ENCODE data around the gene MAP4K5.
A peak's percentile ranks its signal among the peaks of the same experiment; 100 is the strongest.
"Not testable (repeated sequence)": the region's sequence is repeated elsewhere in the genome, so short reads cannot be mapped to it uniquely, and the experiment has no call there.

Gene MAP4K5

GRCh38 chr14:50541159-50541567 lies 8.8 kb upstream of the MAP4K5 start:
- ATAC-seq (peak; percentile 20), DNase-seq (no peak)
- Mint-ChIP-seq H3K4me1 (peaks cover 26% of the 10 kb centered on the region), H3K27ac (no peak overlapping the region), H3K4me3 (no peak overlapping the region), H3K9me3 (peaks cover 5 to 15% of the 10 kb centered on the region in 2 donors), H3K27me3 (peaks cover 8% of the 10 kb centered on the region)

GRCh38 chr14:50539051-50539450 lies 6.7 kb upstream of the MAP4K5 start:
- H3K9me3 Mint-ChIP-seq, result peaks cover 5 to 22% of the 10 kb centered on the region in 2 donors
- ATAC-seq (no peak), DNase-seq (no peak)
- H3K27ac Mint-ChIP-seq, result no peak overlapping the region
- H3K4me3 Mint-ChIP-seq, result no peak overlapping the region
- H3K27me3 Mint-ChIP-seq, result no peaks in the 10 kb centered on the region
- peaks cover 24% of the 10 kb centered on the region for H3K4me1 Mint-ChIP-seq

DNA sequence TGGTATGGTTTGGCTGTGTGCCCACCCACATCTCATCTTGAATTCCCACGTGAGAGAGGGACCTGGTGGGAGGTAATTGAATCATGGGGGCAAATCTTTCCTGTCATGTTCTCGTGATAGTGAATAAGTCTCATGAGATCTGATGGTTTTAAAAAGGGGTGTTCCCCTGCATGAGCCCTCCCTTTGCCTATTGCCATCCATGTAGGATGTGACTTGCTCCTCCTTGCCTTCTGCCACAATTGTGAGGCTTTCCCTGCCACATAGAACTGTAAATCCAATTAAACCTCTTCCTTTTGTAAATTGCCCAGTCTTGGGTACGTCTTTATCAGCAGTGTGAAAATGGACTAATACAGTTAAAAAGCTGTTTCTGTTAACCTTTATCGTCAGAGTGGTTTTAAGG lies 5.7 kb upstream of the MAP4K5 start:
- not testable (repeated sequence) for ATAC-seq, H3K4me3 Mint-ChIP-seq, DNase-seq, H3K27ac Mint-ChIP-seq, H3K27me3 Mint-ChIP-seq
- Mint-ChIP-seq H3K9me3 (peaks cover 5 to 22% of the 10 kb centered on the region in 2 donors), H3K4me1 (peaks cover 24% of the 10 kb centered on the region)

GRCh38 chr14:50534997-50535396 lies 2.6 kb upstream of the MAP4K5 start:
- ATAC-seq (no peak), DNase-seq (no peak)
- H3K27ac Mint-ChIP-seq, result no peak overlapping the region
- peaks cover 31% of the 10 kb centered on the region for H3K4me1 Mint-ChIP-seq
- H3K4me3 Mint-ChIP-seq, result no peak overlapping the region
- H3K9me3 Mint-ChIP-seq, result peaks cover 5 to 22% of the 10 kb centered on the region in 2 donors
- H3K27me3 Mint-ChIP-seq, result no peaks in the 10 kb centered on the region

GRCh38 chr14:50534416-50534815 lies 2.0 kb upstream of the MAP4K5 start:
- H3K4me3 Mint-ChIP-seq, result no peak overlapping the region
- no peak overlapping the region for H3K27ac Mint-ChIP-seq
- no peak for ATAC-seq
- H3K9me3 Mint-ChIP-seq, result peaks cover 5 to 22% of the 10 kb centered on the region in 2 donors
- peaks cover 37% of the 10 kb centered on the region for H3K4me1 Mint-ChIP-seq
- H3K27me3 Mint-ChIP-seq, result no peaks in the 10 kb centered on the region
- DNase-seq, result no peak

DNA sequence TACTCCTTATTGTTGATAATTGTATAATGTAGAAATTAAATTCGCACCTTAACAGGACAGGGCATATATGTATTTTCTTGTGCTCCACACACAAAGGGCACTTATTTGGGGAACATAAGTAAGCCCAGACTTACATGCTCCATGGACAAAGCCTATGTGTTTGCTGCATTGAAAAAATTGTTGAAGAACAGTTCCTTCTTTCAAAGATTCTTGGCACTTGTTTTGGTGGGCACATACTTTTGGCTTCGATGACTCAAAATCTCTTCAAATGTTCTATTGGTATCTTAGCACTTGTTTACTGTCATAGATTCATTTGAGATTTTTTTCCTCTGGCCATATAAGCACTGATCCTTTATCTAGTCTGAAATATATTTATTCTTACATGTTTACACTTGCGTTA lies 1.4 kb upstream of the MAP4K5 start:
- Mint-ChIP-seq H3K27ac (no peak overlapping the region), H3K4me3 (no peak overlapping the region), H3K4me1 (peaks cover 42% of the 10 kb centered on the region), H3K27me3 (no peaks in the 10 kb centered on the region), H3K9me3 (peaks cover 5 to 22% of the 10 kb centered on the region in 2 donors)
- ATAC-seq, result no peak
- DNase-seq, result no peak

- Mint-ChIP-seq H3K27ac (no peak overlapping the region), H3K9me3 (peaks cover 4 to 22% of the 10 kb centered on the region in 2 donors), H3K4me1 (peaks cover 42% of the 10 kb centered on the region)
Measured at GRCh38 chr14:50533241-50533705, 904 bp upstream of the MAP4K5 start.

GRCh38 chr14:50531595-50532501 lies 521 bp downstream of the MAP4K5 start:
- Mint-ChIP-seq H3K9me3 (peaks cover 0 to 12% of the 10 kb centered on the region in 2 donors), H3K27ac (peak overlapping the region; percentile 89 to 93), H3K4me1 (peaks cover 47% of the 10 kb centered on the region), H3K27me3 (no peaks in the 10 kb centered on the region), H3K4me3 (peak overlapping the region; percentile 94 to 95)
- peak; percentile 28 for ATAC-seq
- DNase-seq, result peak in 1 of 2 donors; percentile 39

More at GRCh38 chr14:50533241-50533705, 904 bp upstream of the MAP4K5 start:
- DNase-seq (no peak), ATAC-seq (no peak)
- H3K4me3 Mint-ChIP-seq, result peak overlapping the region; percentile 94 to 95
- no peaks in the 10 kb centered on the region for H3K27me3 Mint-ChIP-seq

- Mint-ChIP-seq H3K4me1 (peaks cover 53% of the 10 kb centered on the region), H3K4me3 (peak overlapping the region; percentile 94 to 95), H3K9me3 (peaks cover 0 to 4% of the 10 kb centered on the region in 2 donors), H3K27ac (no peak overlapping the region), H3K27me3 (no peaks in the 10 kb centered on the region)
- DNase-seq, result no peak
- ATAC-seq, result no peak
Measured at GRCh38 chr14:50530794-50531365, 1.5 kb downstream of the MAP4K5 start.

DNA sequence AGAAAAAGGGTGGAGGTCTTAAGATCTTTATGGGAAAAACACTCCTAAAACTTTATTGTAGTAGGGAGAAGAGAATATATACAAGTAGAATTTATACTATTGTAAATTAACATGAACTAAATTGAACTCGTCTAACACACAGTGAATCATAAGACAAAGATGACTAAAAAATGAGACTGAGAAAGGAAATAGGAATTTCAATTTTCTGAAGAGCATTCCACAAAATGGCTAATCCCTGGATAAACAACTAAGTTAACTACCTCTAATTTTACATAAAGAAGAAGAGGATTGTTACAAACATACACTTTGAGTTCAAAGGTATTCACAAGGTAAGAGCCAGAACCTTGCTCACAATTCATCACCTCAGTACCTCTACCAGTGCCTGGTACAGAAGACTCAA lies 2.0 kb downstream of the MAP4K5 start:
- Mint-ChIP-seq H3K4me1 (peaks cover 53% of the 10 kb centered on the region), H3K9me3 (no peaks in the 10 kb centered on the region), H3K27me3 (no peaks in the 10 kb centered on the region), H3K27ac (no peak overlapping the region), H3K4me3 (peak overlapping the region; percentile 94 to 95)
- DNase-seq (no peak), ATAC-seq (no peak)

DNA sequence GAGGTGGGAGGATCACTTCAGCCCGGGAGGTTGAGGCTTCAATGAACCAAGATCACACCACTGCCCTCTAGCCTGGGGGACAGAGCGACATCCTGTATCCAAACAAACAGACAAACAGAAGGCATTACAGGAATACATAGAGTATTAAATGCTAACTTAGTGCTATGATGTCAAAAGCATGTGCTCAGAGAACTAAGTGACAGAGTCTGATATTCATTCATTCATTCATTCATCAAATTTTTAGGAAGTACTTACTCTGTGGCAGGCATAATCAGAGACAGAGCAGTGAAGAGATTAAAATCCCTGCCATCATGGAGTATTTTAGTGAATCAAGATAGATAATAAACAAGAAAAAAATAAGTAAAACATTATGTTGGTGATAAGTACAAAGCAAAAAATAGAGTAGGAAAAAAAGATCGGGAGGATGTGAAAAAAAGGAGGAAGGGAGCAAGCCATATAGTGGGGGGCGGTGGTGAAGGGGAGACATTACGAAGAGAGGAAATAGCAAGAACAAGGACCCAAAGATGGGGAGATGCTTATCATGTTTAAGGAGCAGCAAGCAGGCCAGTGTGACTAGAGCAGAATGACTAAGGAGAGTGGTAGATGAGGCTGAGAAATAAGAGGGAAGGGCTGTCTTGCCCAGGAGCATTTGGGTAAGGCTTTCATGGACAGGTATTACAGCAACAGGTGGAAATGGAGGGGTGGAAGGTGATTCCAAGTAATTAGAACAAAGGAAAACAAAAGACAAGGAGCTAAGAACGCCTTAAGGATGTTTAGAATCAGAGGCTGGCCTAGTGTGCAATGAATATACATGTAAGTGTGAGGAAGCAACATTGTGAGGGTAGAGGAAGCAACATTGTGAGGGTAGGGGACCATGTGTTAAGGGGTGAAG lies 2.8 kb downstream of the MAP4K5 start:
- H3K27ac Mint-ChIP-seq, result peak overlapping the region in 1 of 2 donors; percentile 27

GRCh38 chr14:50528000-50528399 lies 4.4 kb downstream of the MAP4K5 start:
- DNase-seq (no peak), ATAC-seq (no peak)
- H3K27me3 Mint-ChIP-seq, result no peaks in the 10 kb centered on the region
- no peaks in the 10 kb centered on the region for H3K9me3 Mint-ChIP-seq
- H3K4me3 Mint-ChIP-seq, result no peak overlapping the region
- H3K4me1 Mint-ChIP-seq, result peaks cover 71% of the 10 kb centered on the region
- no peak overlapping the region for H3K27ac Mint-ChIP-seq

More for the DNA sequence above, 2.8 kb downstream of the MAP4K5 start:
- Mint-ChIP-seq H3K4me1 (peaks cover 61% of the 10 kb centered on the region), H3K4me3 (peak overlapping the region; percentile 0 to 95), H3K9me3 (no peaks in the 10 kb centered on the region), H3K27me3 (no peaks in the 10 kb centered on the region)
- no peak for ATAC-seq
- no peak for DNase-seq

DNA sequence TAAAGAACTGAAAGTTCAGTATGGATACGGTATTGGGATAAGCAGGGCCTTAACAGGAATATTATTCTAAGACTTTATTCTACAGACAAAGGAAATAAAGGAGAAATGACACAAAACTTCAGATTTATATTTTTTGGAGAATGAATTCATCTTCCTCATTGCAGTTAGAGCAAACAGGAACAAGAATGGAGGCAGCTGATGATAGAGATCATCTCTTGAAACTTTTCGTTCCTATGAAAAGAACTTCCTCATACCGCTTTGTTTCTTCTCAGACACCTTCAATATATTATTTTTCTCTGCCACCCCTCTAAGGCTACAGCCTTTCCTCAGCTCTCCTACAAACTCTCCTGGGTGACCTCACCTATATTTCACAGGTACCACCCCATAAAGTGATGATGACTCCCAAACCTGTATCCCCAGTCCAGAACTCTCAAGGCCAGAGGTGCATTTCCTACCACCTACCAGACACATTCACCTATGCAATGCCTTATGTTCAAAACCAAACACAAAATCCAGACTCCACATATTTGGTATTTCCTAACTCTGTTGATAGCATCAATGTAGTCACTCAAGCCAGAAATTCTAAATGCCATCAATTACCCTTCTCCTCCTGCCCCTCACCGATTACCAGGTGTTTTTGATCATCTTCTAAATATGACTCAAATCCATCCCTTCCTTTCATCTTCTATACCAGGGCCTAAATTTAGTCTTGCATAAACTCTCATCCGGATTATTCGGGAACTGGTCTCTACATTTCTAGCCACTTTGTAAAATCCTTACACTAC lies 7.4 kb downstream of the MAP4K5 start:
- ATAC-seq (no peak), DNase-seq (no peak)
- peak overlapping the region; percentile 24 to 36 for H3K4me3 Mint-ChIP-seq
- H3K4me1 Mint-ChIP-seq, result peaks cover 69% of the 10 kb centered on the region
- H3K9me3 Mint-ChIP-seq, result no peaks in the 10 kb centered on the region
- H3K27ac Mint-ChIP-seq, result peak overlapping the region in 1 of 2 donors; percentile 9
- no peaks in the 10 kb centered on the region for H3K27me3 Mint-ChIP-seq

DNA sequence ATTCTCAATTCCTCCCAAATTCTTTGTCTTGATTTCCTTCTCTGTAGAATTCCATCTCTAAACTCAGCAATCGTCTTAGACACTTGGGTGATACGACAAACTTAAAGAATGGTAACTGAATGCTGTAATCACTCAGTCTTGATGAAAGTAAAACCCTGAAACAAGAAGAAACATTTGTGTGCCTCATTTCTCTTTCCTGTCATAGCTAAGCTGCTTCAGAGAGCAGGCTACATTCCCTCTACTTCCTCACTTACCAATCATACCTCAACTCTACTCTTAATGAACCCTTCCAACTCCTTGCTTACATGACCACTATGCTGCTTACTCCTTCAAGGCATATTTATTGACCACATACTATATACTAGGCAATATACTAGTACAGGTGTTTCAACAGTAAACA lies 8.3 kb downstream of the MAP4K5 start:
- peaks cover 60% of the 10 kb centered on the region for H3K4me1 Mint-ChIP-seq
- ATAC-seq (no peak), DNase-seq (no peak)
- no peaks in the 10 kb centered on the region for H3K9me3 Mint-ChIP-seq
- H3K27ac Mint-ChIP-seq, result peak overlapping the region in 1 of 2 donors; percentile 59
- no peaks in the 10 kb centered on the region for H3K27me3 Mint-ChIP-seq
- H3K4me3 Mint-ChIP-seq, result peak overlapping the region; percentile 1 to 36
